Astrocyte of the spinal cord (primary cell): ENCODE measurements around the gene SH3RF3.

ENCODE experiments used
- DNase-seq: peaks from one replicate; pipeline ENCODE4 v3.0.0; 2011; ENCODE audit warnings: low read depth, low spot score
- H3K4me3 ChIP-seq: 2 replicates; pipeline ENCODE4 v1.5.1; 2011; ENCODE audit warnings: low read depth, mild to moderate bottlenecking, low read length, moderate library complexity
- CTCF ChIP-seq: IDR thresholded peaks from 2 replicates; pipeline ENCODE4 v1.5.1; 2012; ENCODE audit warnings: low read depth, mild to moderate bottlenecking, low read length, inconsistent platforms
- in situ Hi-C: cut with HindIII; loops from 2 replicates; pipeline ENCODE4 v1.10.0; 2017; ENCODE audit warnings: low sequenced_read_pairs

SH3RF3 gene

GRCh38 chr2:109242654-109243331 lies 113.8 kb downstream of the SH3RF3 start:
- in situ Hi-C loops, result no loop called here
- H3K4me3 ChIP-seq, result no peak overlapping the region
- peak; percentile 92 for DNase-seq
- TF ChIP-seq CTCF, result no peak

- in situ Hi-C loops, result no loop called here
- no peak for TF ChIP-seq CTCF
Observed at GRCh38 chr2:109243526-109244303, 114.7 kb downstream of the SH3RF3 start.

GRCh38 chr2:109244304-109244582 lies 115.2 kb downstream of the SH3RF3 start:
- in situ Hi-C loops, result no loop called here
- TF ChIP-seq CTCF, result no peak
- no peak for DNase-seq
- no peak overlapping the region for H3K4me3 ChIP-seq

More at GRCh38 chr2:109243526-109244303, 114.7 kb downstream of the SH3RF3 start:
- no peak for DNase-seq
- H3K4me3 ChIP-seq, result no peak overlapping the region

- in situ Hi-C loops, result no loop called here
- no peak overlapping the region for H3K4me3 ChIP-seq
- TF ChIP-seq CTCF, result no peak
- DNase-seq, result no peak
Observed at GRCh38 chr2:109244750-109245382, 115.9 kb downstream of the SH3RF3 start.

GRCh38 chr2:109246176-109246575 lies 117.2 kb downstream of the SH3RF3 start:
- H3K4me3 ChIP-seq, result no peak overlapping the region
- no peak for TF ChIP-seq CTCF
- DNase-seq, result no peak
- in situ Hi-C loops, result no loop called here

GRCh38 chr2:109246616-109247015 lies 117.6 kb downstream of the SH3RF3 start:
- in situ Hi-C loops, result no loop called here
- no peak for TF ChIP-seq CTCF
- H3K4me3 ChIP-seq, result no peak overlapping the region
- no peak for DNase-seq
